ENCODE measurements around the gene NUP210.
A peak's percentile ranks its signal among the peaks of the same experiment; 100 is the strongest.

NUP210 gene

GRCh38 chr3:13368834-13369233 lies 51.3 kb downstream of the NUP210 start:
- Histone ChIP-seq H3K36me3 (ENCODE audit: control insufficient read depth, insufficient read depth, low read length) (no peaks in the 10 kb centered on the region), H2BK120ac (ENCODE audit: low read depth, low read length) (no peak overlapping the region), H4K8ac (ENCODE audit: low read depth, low read length) (no peak overlapping the region), H3K27ac (ENCODE audit: low read depth, low read length) (no peak overlapping the region), H3K4ac (ENCODE audit: low read depth, low read length) (no peak overlapping the region), H2BK5ac (ENCODE audit: low read length) (no peak overlapping the region), H3K79me1 (ENCODE audit: low read length) (no peaks in the 10 kb centered on the region), H3K23ac (ENCODE audit: low read length) (no peak overlapping the region), H2AK5ac (ENCODE audit: low read length) (no peak overlapping the region), H3K9ac (ENCODE audit: low read length) (no peak overlapping the region), H3K56ac (ENCODE audit: low read length) (no peak overlapping the region), H3K4me3 (ENCODE audit: low read length) (no peak overlapping the region), H2BK15ac (replicated peaks; ENCODE audit: low read depth) (no peak overlapping the region), H4K5ac (ENCODE audit: low read length) (no peak overlapping the region), H3K4me2 (ENCODE audit: low read length) (no peak overlapping the region), H3K4me1 (ENCODE audit: control insufficient read depth, low read depth, low read length) (peaks cover 6% of the 10 kb centered on the region), H3K18ac (ENCODE audit: low read length) (no peak overlapping the region), H3K27me3 (ENCODE audit: insufficient read depth, low read length, poor library complexity) (no peaks in the 10 kb centered on the region), H3K79me2 (ENCODE audit: control insufficient read depth, insufficient read depth, low read length) (no peaks in the 10 kb centered on the region)
- DNase-seq: no peak
- no CpG with 5 or more reads among the region's 6 CpGs for WGBS (ENCODE audit: extremely low coverage, insufficient coverage, low lambda C conversion rate)

GRCh38 chr3:13367728-13368127 lies 52.4 kb downstream of the NUP210 start:
- no peak overlapping the region for H3K4me2 ChIP-seq (ENCODE audit: low read length)

DNA sequence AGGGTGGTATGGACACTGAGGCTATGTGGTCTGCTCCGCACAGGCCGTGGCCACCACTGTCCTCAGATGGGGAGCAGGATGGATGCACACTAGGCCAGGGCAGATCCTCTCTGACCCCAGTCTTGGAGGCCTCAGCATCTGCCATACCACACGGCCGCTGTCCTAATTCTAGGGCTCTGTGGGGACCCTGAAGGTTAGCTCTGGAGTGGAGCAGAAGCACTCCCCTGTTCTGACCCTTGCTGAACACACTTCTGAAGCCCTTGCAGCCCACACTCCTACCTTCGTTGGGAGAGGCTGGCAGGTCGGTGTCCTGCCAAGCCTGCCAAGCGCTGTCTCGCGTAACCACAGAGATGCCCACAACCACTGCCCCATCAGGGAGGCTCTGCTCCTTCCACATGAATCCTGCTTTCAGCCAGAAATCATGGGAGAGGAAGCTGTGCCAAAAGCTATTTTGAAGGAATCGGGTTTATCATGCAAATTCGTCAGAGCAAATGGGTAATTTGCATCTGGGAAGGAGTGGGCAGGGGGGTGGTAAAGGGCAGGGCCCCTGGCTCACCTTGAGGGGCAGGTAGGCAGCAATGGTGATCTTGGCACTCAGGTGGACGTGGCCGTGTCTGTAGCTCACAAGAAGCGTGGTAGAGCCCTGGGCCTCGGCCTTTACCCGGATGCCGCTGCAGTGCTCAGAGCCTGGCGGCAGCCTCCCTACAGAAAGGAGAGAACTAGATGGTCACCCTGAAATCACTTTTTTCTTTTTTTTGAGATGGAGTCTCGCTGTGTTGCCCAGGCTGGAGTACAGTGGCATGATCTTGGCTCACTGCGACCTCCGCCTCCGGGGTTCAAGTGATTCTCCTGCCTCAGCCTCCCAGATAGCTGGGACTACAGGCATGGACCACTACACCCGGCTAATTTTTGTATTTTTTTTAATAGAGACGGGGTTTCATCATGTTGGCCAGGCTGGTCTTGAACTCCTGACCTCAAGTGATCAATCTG lies 54.4 kb downstream of the NUP210 start:
- no peak overlapping the region for H3K23ac ChIP-seq (ENCODE audit: low read length)

More at GRCh38 chr3:13367728-13368127, 52.4 kb downstream of the NUP210 start:
- no peak overlapping the region for H4K8ac ChIP-seq (ENCODE audit: low read depth, low read length)
- H2BK5ac ChIP-seq (ENCODE audit: low read length): no peak overlapping the region
- no peak for DNase-seq
- no peak overlapping the region for H3K4me3 ChIP-seq (ENCODE audit: low read length)
- H3K18ac ChIP-seq (ENCODE audit: low read length): no peak overlapping the region
- H3K36me3 ChIP-seq (ENCODE audit: control insufficient read depth, insufficient read depth, low read length): no peaks in the 10 kb centered on the region
- H3K27me3 ChIP-seq (ENCODE audit: insufficient read depth, low read length, poor library complexity): no peaks in the 10 kb centered on the region
- no peak overlapping the region for H2BK120ac ChIP-seq (ENCODE audit: low read depth, low read length)
- no CpG with 5 or more reads among the region's 7 CpGs for WGBS (ENCODE audit: extremely low coverage, insufficient coverage, low lambda C conversion rate)
- H2BK15ac ChIP-seq (replicated peaks; ENCODE audit: low read depth): no peak overlapping the region
- no peak overlapping the region for H2AK5ac ChIP-seq (ENCODE audit: low read length)
- no peak overlapping the region for H4K5ac ChIP-seq (ENCODE audit: low read length)
- H3K79me1 ChIP-seq (ENCODE audit: low read length): no peaks in the 10 kb centered on the region
- H3K79me2 ChIP-seq (ENCODE audit: control insufficient read depth, insufficient read depth, low read length): no peaks in the 10 kb centered on the region
- H3K9ac ChIP-seq (ENCODE audit: low read length): no peak overlapping the region
- H3K4me1 ChIP-seq (ENCODE audit: control insufficient read depth, low read depth, low read length): peaks cover 6% of the 10 kb centered on the region
- no peak overlapping the region for H3K56ac ChIP-seq (ENCODE audit: low read length)
- no peak overlapping the region for H3K23ac ChIP-seq (ENCODE audit: low read length)
- no peak overlapping the region for H3K4ac ChIP-seq (ENCODE audit: low read depth, low read length)
- H3K27ac ChIP-seq (ENCODE audit: low read depth, low read length): no peak overlapping the region

DNA sequence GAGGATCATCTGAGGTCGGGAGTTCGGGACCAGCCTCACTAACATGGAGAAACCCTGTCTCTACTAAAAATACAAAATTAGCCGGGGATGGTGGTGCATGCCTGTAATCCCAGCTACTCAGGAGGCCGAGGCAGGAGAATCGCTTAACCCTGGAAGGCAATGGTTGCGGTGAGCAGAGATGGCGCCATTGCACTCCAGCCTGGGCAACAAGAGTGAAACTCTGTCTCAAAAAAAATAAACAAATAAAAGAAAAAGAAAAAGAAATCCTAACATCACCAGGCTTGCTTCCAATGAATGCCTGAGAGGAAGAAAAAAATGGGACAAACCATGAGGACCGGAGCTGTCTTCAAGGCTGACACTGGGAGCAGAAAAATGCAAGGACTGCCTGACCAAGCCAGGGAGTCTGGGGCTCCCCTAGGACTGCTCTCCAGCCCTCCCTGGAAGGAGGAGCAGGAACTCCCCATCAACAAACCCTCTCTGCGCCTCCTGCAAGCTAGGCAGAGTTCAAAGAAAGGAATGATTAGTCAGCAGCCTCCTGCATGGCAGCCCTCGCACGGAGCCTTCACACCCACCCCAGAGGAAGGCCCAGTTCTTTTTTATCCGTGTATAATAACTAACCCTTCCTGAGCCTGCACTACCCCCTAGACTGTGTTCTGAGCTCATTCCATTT lies 55.4 kb downstream of the NUP210 start:
- Histone ChIP-seq H3K79me2 (ENCODE audit: control insufficient read depth, insufficient read depth, low read length) (no peaks in the 10 kb centered on the region), H3K4me2 (ENCODE audit: low read length) (no peak overlapping the region), H3K18ac (ENCODE audit: low read length) (no peak overlapping the region), H3K23ac (ENCODE audit: low read length) (no peak overlapping the region), H4K8ac (ENCODE audit: low read depth, low read length) (no peak overlapping the region), H3K79me1 (ENCODE audit: low read length) (no peaks in the 10 kb centered on the region), H3K9ac (ENCODE audit: low read length) (no peak overlapping the region), H3K4ac (ENCODE audit: low read depth, low read length) (no peak overlapping the region), H2BK15ac (replicated peaks; ENCODE audit: low read depth) (no peak overlapping the region), H3K4me1 (ENCODE audit: control insufficient read depth, low read depth, low read length) (peaks cover 6% of the 10 kb centered on the region), H3K56ac (ENCODE audit: low read length) (no peak overlapping the region), H3K27ac (ENCODE audit: low read depth, low read length) (no peak overlapping the region), H2BK120ac (ENCODE audit: low read depth, low read length) (no peak overlapping the region), H2BK5ac (ENCODE audit: low read length) (no peak overlapping the region), H2AK5ac (ENCODE audit: low read length) (no peak overlapping the region), H3K27me3 (ENCODE audit: insufficient read depth, low read length, poor library complexity) (no peaks in the 10 kb centered on the region), H3K36me3 (ENCODE audit: control insufficient read depth, insufficient read depth, low read length) (no peaks in the 10 kb centered on the region), H4K5ac (ENCODE audit: low read length) (no peak overlapping the region), H3K4me3 (ENCODE audit: low read length) (no peak overlapping the region)
- no CpG with 5 or more reads among the region's 12 CpGs for WGBS (ENCODE audit: extremely low coverage, insufficient coverage, low lambda C conversion rate)
- DNase-seq: peak; percentile 18

More for the DNA sequence above, 54.4 kb downstream of the NUP210 start:
- Histone ChIP-seq H3K79me1 (ENCODE audit: low read length) (no peaks in the 10 kb centered on the region), H2BK5ac (ENCODE audit: low read length) (no peak overlapping the region), H4K5ac (ENCODE audit: low read length) (no peak overlapping the region), H3K36me3 (ENCODE audit: control insufficient read depth, insufficient read depth, low read length) (no peaks in the 10 kb centered on the region), H3K27me3 (ENCODE audit: insufficient read depth, low read length, poor library complexity) (no peaks in the 10 kb centered on the region), H3K27ac (ENCODE audit: low read depth, low read length) (no peak overlapping the region), H4K8ac (ENCODE audit: low read depth, low read length) (no peak overlapping the region), H3K79me2 (ENCODE audit: control insufficient read depth, insufficient read depth, low read length) (no peaks in the 10 kb centered on the region), H3K56ac (ENCODE audit: low read length) (peak overlapping the region; percentile 32), H3K18ac (ENCODE audit: low read length) (no peak overlapping the region), H3K9ac (ENCODE audit: low read length) (no peak overlapping the region), H2AK5ac (ENCODE audit: low read length) (no peak overlapping the region), H3K4me2 (ENCODE audit: low read length) (no peak overlapping the region), H3K4me3 (ENCODE audit: low read length) (no peak overlapping the region), H3K4me1 (ENCODE audit: control insufficient read depth, low read depth, low read length) (peaks cover 6% of the 10 kb centered on the region), H3K4ac (ENCODE audit: low read depth, low read length) (no peak overlapping the region), H2BK120ac (ENCODE audit: low read depth, low read length) (no peak overlapping the region), H2BK15ac (replicated peaks; ENCODE audit: low read depth) (no peak overlapping the region)
- WGBS (ENCODE audit: extremely low coverage, insufficient coverage, low lambda C conversion rate): no CpG with 5 or more reads among the region's 24 CpGs
- DNase-seq: no peak

DNA sequence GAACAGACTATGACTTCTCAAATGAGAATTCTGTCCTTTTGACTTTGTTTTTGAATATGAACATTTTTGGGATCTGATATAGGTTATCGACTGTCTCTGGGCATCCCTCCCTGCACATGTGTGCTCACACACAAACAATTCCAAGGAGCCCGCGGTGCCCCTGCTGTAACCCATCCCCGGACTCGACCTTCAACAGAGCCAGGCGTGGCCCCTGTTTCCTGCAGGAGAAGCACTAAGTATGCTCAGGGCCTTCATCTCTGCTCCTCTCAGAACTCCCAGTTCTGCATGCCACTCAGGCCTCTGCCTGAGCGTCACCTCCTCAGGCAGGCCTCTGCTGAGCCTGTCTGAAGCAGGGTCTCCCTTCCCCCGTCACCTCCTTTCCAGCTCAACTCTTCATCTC lies 57.6 kb downstream of the NUP210 start:
- no peak overlapping the region for H3K56ac ChIP-seq (ENCODE audit: low read length)
- no peaks in the 10 kb centered on the region for H3K79me1 ChIP-seq (ENCODE audit: low read length)
- no peak for DNase-seq
- H3K36me3 ChIP-seq (ENCODE audit: control insufficient read depth, insufficient read depth, low read length): no peaks in the 10 kb centered on the region
- no peak overlapping the region for H3K4me3 ChIP-seq (ENCODE audit: low read length)
- no peak overlapping the region for H2AK5ac ChIP-seq (ENCODE audit: low read length)
- no peak overlapping the region for H4K8ac ChIP-seq (ENCODE audit: low read depth, low read length)
- H3K27ac ChIP-seq (ENCODE audit: low read depth, low read length): no peak overlapping the region
- H3K18ac ChIP-seq (ENCODE audit: low read length): no peak overlapping the region
- H3K4ac ChIP-seq (ENCODE audit: low read depth, low read length): no peak overlapping the region
- H2BK5ac ChIP-seq (ENCODE audit: low read length): no peak overlapping the region
- no peak overlapping the region for H3K23ac ChIP-seq (ENCODE audit: low read length)
- H3K27me3 ChIP-seq (ENCODE audit: insufficient read depth, low read length, poor library complexity): no peaks in the 10 kb centered on the region
- H3K9ac ChIP-seq (ENCODE audit: low read length): no peak overlapping the region
- no peak overlapping the region for H2BK15ac ChIP-seq (replicated peaks; ENCODE audit: low read depth)
- H2BK120ac ChIP-seq (ENCODE audit: low read depth, low read length): no peak overlapping the region
- H3K4me1 ChIP-seq (ENCODE audit: control insufficient read depth, low read depth, low read length): peaks cover 6% of the 10 kb centered on the region
- no peaks in the 10 kb centered on the region for H3K79me2 ChIP-seq (ENCODE audit: control insufficient read depth, insufficient read depth, low read length)
- no CpG with 5 or more reads among the region's 8 CpGs for WGBS (ENCODE audit: extremely low coverage, insufficient coverage, low lambda C conversion rate)
- no peak overlapping the region for H3K4me2 ChIP-seq (ENCODE audit: low read length)
- no peak overlapping the region for H4K5ac ChIP-seq (ENCODE audit: low read length)
